Fibroblast of lung (primary cell): ENCODE data around the gene MLLT11.

Experiments
- CTCF ChIP-seq, 2 donors: IDR thresholded peaks in 1 of 2; conservative IDR thresholded peaks in 1 of 2; 1 replicate in 1 of 2; 2 replicates in 1 of 2; pipeline ENCODE4 v1.5.1; 2011 to 2012; ENCODE audit warnings: low read length in 2 of 2, control low read depth in 1 of 2, inconsistent platforms in 1 of 2, low read depth in 1 of 2, mild to moderate bottlenecking in 1 of 2
- EZH2 ChIP-seq: IDR thresholded peaks from 2 replicates; pipeline ENCODE4 v1.5.1; 2012; ENCODE audit warnings: low read length, control low read depth, mild to moderate bottlenecking; ENCODE audit errors: missing control alignments

- TF ChIP-seq CTCF (conservative IDR thresholded peaks at IDR 0.05 in 1 of 2, IDR thresholded peaks at IDR 0.05 in 1 of 2; ENCODE audit: low read depth in 1 of 2, low read length in 2 of 2) (no peak), EZH2 (no peak)
Observed at GRCh38 chr1:151060657-151061421, 642 bp downstream of the MLLT11 start.
